ENCODE data around the gene CIDEB. TPM values are rescaled to one million over a fixed set of nuclear protein-coding genes. Genes with fewer than 3 reads are reported as not detected.

The CIDEB gene
- total and polyA plus RNA-seq, 2 of the 8 experiments (the other 6 are each of a cell fraction or from before 2014, with no cell fraction given) = 0.11 TPM; not detected in 1

DNA sequence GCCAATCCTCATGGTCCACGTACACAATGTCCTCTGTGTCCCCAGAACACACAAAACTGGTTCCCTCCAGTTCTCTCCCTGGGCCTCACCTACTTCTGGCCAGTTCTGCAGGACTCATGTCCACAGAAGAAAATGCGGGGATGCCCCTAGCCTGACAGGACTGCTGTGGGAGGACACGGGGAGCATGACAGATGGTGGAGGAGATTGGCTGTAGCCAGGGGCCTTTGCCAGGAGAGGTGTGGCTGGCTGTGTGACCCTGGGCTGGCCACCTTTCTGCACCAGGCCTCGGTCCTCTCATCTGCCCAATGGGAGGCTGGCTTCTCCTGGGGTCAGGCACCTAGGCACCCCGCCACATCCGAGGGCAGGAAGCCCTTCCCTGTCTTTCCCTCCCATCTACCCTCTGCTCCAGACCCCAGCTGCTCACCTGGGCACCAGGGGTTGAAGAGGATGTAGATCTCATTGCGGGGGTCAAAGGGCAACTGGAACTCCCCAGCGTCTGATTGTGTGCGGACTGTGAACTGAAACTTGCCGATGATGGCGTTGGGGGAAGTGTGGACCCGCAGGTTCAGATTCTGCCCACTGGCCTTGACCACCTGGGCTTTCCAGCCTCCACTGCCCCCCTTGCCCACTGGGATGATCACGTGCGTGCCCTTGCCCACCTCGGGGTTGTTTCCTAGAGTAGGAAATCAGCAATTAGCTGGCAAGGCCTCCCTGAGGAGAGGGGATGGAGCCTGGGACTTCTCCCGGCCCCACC lies 47.6 kb downstream of the CIDEB start:
- H3K27ac ChIP-seq (ENCODE audit: low read depth, low read length) = no peak overlapping the region
- H3K56ac ChIP-seq (replicated peaks; ENCODE audit: insufficient read length, low read depth, low read length) = no peak overlapping the region
- peaks cover 0 to 2% of the 10 kb centered on the region in 2 experiments for H4K20me1 ChIP-seq (replicated peaks in 1 of 2; ENCODE audit: control insufficient read depth in 1 of 2, insufficient read depth in 2 of 2, low read length in 2 of 2)
- no peak overlapping the region for H2AFZ ChIP-seq (ENCODE audit: low read length)
- H4K91ac ChIP-seq (replicated peaks; ENCODE audit: insufficient read length, low read length) = no peak overlapping the region
- no peak overlapping the region for H3K18ac ChIP-seq (ENCODE audit: extremely low read depth, low read length)
- H3K23ac ChIP-seq (ENCODE audit: insufficient read length) = no peak overlapping the region
- H3K9me3 ChIP-seq (ENCODE audit: insufficient read depth in 2 of 2, low read depth in 1 of 2, low read length in 1 of 2) = no peaks in the 10 kb centered on the region
- no peak overlapping the region for H3K4me3 ChIP-seq (ENCODE audit: extremely low read depth in 1 of 4, insufficient read depth in 2 of 4, low read depth in 3 of 4, low read length in 4 of 4)
- no peak overlapping the region for H2BK12ac ChIP-seq (ENCODE audit: low read depth, low read length)
- no peak overlapping the region for H3K4ac ChIP-seq (replicated peaks; ENCODE audit: insufficient read length, low read depth, low read length)
- no peaks in the 10 kb centered on the region for H3K23me2 ChIP-seq (ENCODE audit: low read depth, low read length)
- CTCF ChIA-PET (ENCODE audit: partially characterized antibody) = interaction anchor here (0.9 to 3.6 kb wide), 3 partner anchors 17 to 48 kb away, joined by 6 to 13 read pairs (median 12); partner anchors contain the start of genes CIDEB and TINF2
- H2BK20ac ChIP-seq (ENCODE audit: low read length) = no peak overlapping the region
- no peak overlapping the region for H4K5ac ChIP-seq (ENCODE audit: insufficient read length, low read depth, low read length)
- no peaks in the 10 kb centered on the region for H3K79me1 ChIP-seq (ENCODE audit: low read depth, low read length)
- peaks cover 0 to 2% (median 0%) of the 10 kb centered on the region in 4 experiments; a peak in 1 of 7 replicates for H3K4me1 ChIP-seq (replicated peaks in 1 of 4; ENCODE audit: control insufficient read depth in 3 of 4, insufficient read depth in 4 of 4, low read length in 3 of 4)
- H3K14ac ChIP-seq (ENCODE audit: insufficient read length) = no peak overlapping the region
- POLR2A ChIA-PET (ENCODE audit: partially characterized antibody) = interaction anchor here (1.6 to 3.9 kb wide), 2 partner anchors 10 to 14 kb away, joined by 6 to 14 read pairs; no protein-coding TSS in a partner anchor
- H2AK5ac ChIP-seq (ENCODE audit: low read depth, low read length) = no peak overlapping the region
- TF ChIP-seq BRCA1 (IDR thresholded peaks at IDR 0.05; ENCODE audit: low read depth, low read length) (no peak), JUN (IDR thresholded peaks at IDR 0.05; ENCODE audit: low read depth, low read length) (no peak), ASH2L (IDR thresholded peaks at IDR 0.05; ENCODE audit: low read length) (no peak), TBP (IDR thresholded peaks at IDR 0.05; ENCODE audit: low read depth, low read length) (no peak), CHD1 (IDR thresholded peaks at IDR 0.05; ENCODE audit: low read depth, low read length) (no peak), SIRT6 (IDR thresholded peaks at IDR 0.05; ENCODE audit: low read length) (no peak)
- H2BK120ac ChIP-seq (replicated peaks; ENCODE audit: low read depth, low read length) = no peak overlapping the region
- no peak for FAIRE-seq
- H3K36me3 ChIP-seq (ENCODE audit: control insufficient read depth in 2 of 4, insufficient read depth in 4 of 4, low read length in 3 of 4) = no peaks in the 10 kb centered on the region
- WGBS, 2 experiments (ENCODE audit: extremely low coverage in 1 of 2, insufficient coverage in 1 of 2, insufficient read length in 1 of 2, insufficient replicate concordance in 2 of 2, low coverage in 1 of 2, low lambda C conversion rate in 2 of 2, missing lambda C conversion rate in 1 of 2) = 88% methylated on average over 16 of the region's 16 CpGs; no CpG with 5 or more reads in 1 of the 2 experiments
- no peak for DNase-seq (ENCODE audit: low read depth in 1 of 2, low spot score in 2 of 2)
- H2BK5ac ChIP-seq (ENCODE audit: low read depth, low read length) = no peak overlapping the region; the same call in 1 of the 2 replicates
- H3K27me3 ChIP-seq (replicated peaks in 1 of 4; ENCODE audit: control insufficient read depth in 3 of 4, extremely low read depth in 1 of 4, insufficient read depth in 3 of 4, low read length in 3 of 4) = no peaks in the 10 kb centered on the region; a peak in 1 of 7 replicates
- H2BK15ac ChIP-seq (ENCODE audit: low read length) = no peak overlapping the region
- H3K79me2 ChIP-seq (ENCODE audit: control insufficient read depth in 1 of 2, insufficient read depth in 2 of 2, low read length in 2 of 2) = no peaks in the 10 kb centered on the region
- H3K4me2 ChIP-seq (ENCODE audit: insufficient read depth in 1 of 2, low read depth in 2 of 2, low read length in 2 of 2) = no peak overlapping the region
- no peak overlapping the region for H3K9ac ChIP-seq (replicated peaks in 1 of 4; ENCODE audit: extremely low read depth in 1 of 4, low read depth in 3 of 4, low read length in 3 of 4)
- no peak overlapping the region for H4K8ac ChIP-seq (ENCODE audit: extremely low read depth, insufficient read depth, low read length)
